ENCODE data around the gene TMEM86B.

GRCh38 chr19:55186080-55186479 is 42.5 kb downstream of the TMEM86B start:
- TF ChIP-seq CTCF (conservative IDR thresholded peaks at IDR 0.05 in 1 of 2, IDR thresholded peaks at IDR 0.05 in 1 of 2; ENCODE audit: low read depth in 1 of 2, low read length in 2 of 2) (no peak), EZH2 (IDR thresholded peaks at IDR 0.05; ENCODE audit: low read length, missing control alignments) (no peak)

Measured in fibroblast of lung (primary cell).